Spleen (tissue), 11 donors: ENCODE results near the gene ZCCHC3. TPM values are rescaled to one million over a fixed set of nuclear protein-coding genes. Genes with fewer than 3 reads are reported as not detected.

ENCODE experiments used
- DNase-seq: peaks from one replicate; pipeline ENCODE4 v3.0.0-alpha.2; 2020
- H3K27ac ChIP-seq, 8 donors: fragments of 200-600 bp; sonication (generic) in 7 of 8; 1 replicate in 4 of 8; 2 replicates in 4 of 8; pipeline versions ENCODE4 v1.5.0 to v1.8.0; 2016 to 2021; ENCODE audit warnings: inconsistent platforms in 4 of 8, mild to moderate bottlenecking in 4 of 8, moderate library complexity in 1 of 8
- H3K27me3 ChIP-seq, 7 donors: fragments of 200-600 bp; sonication (generic) in 6 of 7; replicated peaks in 1 of 7; 1 replicate in 4 of 7; 2 replicates in 3 of 7; pipeline versions ENCODE4 v1.5.0 to v1.8.0; 2016 to 2021; ENCODE audit warnings: inconsistent platforms in 3 of 7, mild to moderate bottlenecking in 1 of 7
- H3K36me3 ChIP-seq, 6 donors: fragments of 200-600 bp; sonication (generic) in 5 of 6; 1 replicate in 4 of 6; 2 replicates in 2 of 6; pipeline versions ENCODE4 v1.5.0 to v1.8.0; 2016 to 2021; ENCODE audit warnings: inconsistent platforms in 2 of 6
- H3K4me1 ChIP-seq, 6 donors: fragments of 200-600 bp; sonication (generic) in 5 of 6; 1 replicate in 3 of 6; 2 replicates in 3 of 6; pipeline versions ENCODE4 v1.5.0 to v1.8.0; 2016 to 2021; ENCODE audit warnings: inconsistent platforms in 3 of 6
- H3K4me3 ChIP-seq, 8 donors: fragments of 200-600 bp; sonication (generic) in 7 of 8; 1 replicate in 4 of 8; 2 replicates in 4 of 8; pipeline versions ENCODE4 v1.5.0 to v1.8.0; 2016 to 2021; ENCODE audit warnings: inconsistent platforms in 4 of 8, mild to moderate bottlenecking in 4 of 8, moderate library complexity in 2 of 8
- H3K9me3 ChIP-seq, 8 donors: fragments of 200-600 bp; sonication (generic) in 7 of 8; 1 replicate in 4 of 8; 2 replicates in 4 of 8; pipeline versions ENCODE4 v1.5.0 to v1.8.0; 2016 to 2021; ENCODE audit warnings: inconsistent platforms in 4 of 8
- POLR2A ChIP-seq, 3 donors: fragments of 450-650 bp; IDR thresholded peaks; one replicate each; pipeline ENCODE4 v1.5.1; 2017; ENCODE audit warnings: antibody characterized with exemption in 3 of 3, mild to moderate bottlenecking in 1 of 3
- POLR2AphosphoS5 ChIP-seq, 3 donors: sonication (generic); formaldehyde crosslinking; IDR thresholded peaks; one replicate each; pipeline ENCODE4 v1.5.1; 2017; ENCODE audit warnings: antibody characterized with exemption in 3 of 3
- WGBS, 5 donors: extraction: QIAGEN DNeasy Blood & Tissue Kit in 3 of 5; methylation state at CpG; one replicate each; pipeline versions ENCODE4 v1.1.5 to v1.1.7; 2013 to 2018; 5-methylcytosine and 5-hydroxymethylcytosine counted together
- intact Hi-C: fragments of 100-400 bp; cut with DNase I; formaldehyde crosslinking; loops from one replicate; pipeline ENCODE4 v1.15.0; 2023; ENCODE audit warnings: low total_unique reads
- polyA plus RNA-seq, 3 donors: library from polyadenylated mRNA; stranded (reverse); fragments of 200-250 nt; gene quantifications; one replicate each; pipeline ENCODE4 v1.2.1, GENCODE V29; 2013
- total RNA-seq, 7 donors: library from RNA; depleted of rRNA in 3 of 7; stranded (reverse); fragments of >200 nt in 3 of 7; fragmentation: NEBNext Ultra II Directional in 4 of 7; extraction: Animal tissue kit (Norgen Biotek cat#: 25700) in 4 of 7; gene quantifications; one replicate each; pipeline versions ENCODE4 v1.1.0 to v1.2.1, GENCODE V29; 2016 to 2021
- TF ChIP-seq, protein P1 (sequence below), 11 experiments: fragments of 200-600 bp in 7 of 11; fragments of 450-650 bp in 4 of 11; sonication (generic) in 4 of 11; IDR thresholded peaks in 8 of 11; conservative IDR thresholded peaks in 3 of 11; 1 replicate in 7 of 11; 2 replicates in 4 of 11; pipeline versions ENCODE4 v1.4.0 to v1.8.0; 2016 to 2021; ENCODE audit warnings: antibody characterized with exemption in 11 of 11, inconsistent platforms in 4 of 11, mild to moderate bottlenecking in 1 of 11
- donor health status: healthy with polysubstance abuse.
- donor health status: DM: no; HTN: no; CAD: no; lungs with moderate emphysema.
- donor health status: DM: no; HTN: no; CAD: no.
- donor health status: Bipolar disorder and iron deficiency.
- donor health status: healthy.
- donor health status: DM: no; HTN: no; CAD: no.
- donor health status: DM: yes; HTN: yes; CAD: no.

The ZCCHC3 gene
- total and polyA plus RNA-seq, 10 donors: 17.4 to 26.6 (median 23.0) TPM

DNA sequence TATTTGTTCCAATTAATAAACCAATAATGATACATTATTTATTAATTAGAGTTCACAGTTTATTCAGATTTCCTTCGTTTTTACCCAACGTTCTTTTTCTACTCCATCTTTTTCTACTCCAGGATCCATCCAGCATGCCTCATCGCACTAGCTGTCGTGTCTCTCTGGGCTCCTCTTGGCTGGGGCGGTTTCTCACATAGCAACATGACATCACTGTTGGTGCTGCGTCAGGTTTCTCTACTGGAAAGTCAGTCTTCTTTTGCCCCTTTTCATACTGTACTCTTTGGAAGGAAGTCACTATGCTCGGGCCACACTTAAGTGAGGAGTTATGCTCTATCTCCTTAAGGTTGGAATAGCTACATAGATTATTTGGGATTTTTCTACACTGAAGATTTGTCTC lies 14.2 kb downstream of the ZCCHC3 start:
- no peaks in the 10 kb centered on the region for H3K9me3 ChIP-seq
- H3K27ac ChIP-seq: no peak overlapping the region
- no peak overlapping the region for H3K4me3 ChIP-seq
- 92 to 95% (median 92%) methylated on average over 7 of the region's 7 CpGs for WGBS, 5 donors
- no peak for DNase-seq
- H3K36me3 ChIP-seq: no peaks in the 10 kb centered on the region
- H3K27me3 ChIP-seq: no peaks in the 10 kb centered on the region
- H3K4me1 ChIP-seq: peaks cover 5 to 27% (median 18%) of the 10 kb centered on the region in 6 donors
- no peak for TF ChIP-seq POLR2AphosphoS5 (IDR thresholded peaks at IDR 0.05)
- no peak for TF ChIP-seq POLR2A (IDR thresholded peaks at IDR 0.05)
- TF ChIP-seq, protein P1, sequence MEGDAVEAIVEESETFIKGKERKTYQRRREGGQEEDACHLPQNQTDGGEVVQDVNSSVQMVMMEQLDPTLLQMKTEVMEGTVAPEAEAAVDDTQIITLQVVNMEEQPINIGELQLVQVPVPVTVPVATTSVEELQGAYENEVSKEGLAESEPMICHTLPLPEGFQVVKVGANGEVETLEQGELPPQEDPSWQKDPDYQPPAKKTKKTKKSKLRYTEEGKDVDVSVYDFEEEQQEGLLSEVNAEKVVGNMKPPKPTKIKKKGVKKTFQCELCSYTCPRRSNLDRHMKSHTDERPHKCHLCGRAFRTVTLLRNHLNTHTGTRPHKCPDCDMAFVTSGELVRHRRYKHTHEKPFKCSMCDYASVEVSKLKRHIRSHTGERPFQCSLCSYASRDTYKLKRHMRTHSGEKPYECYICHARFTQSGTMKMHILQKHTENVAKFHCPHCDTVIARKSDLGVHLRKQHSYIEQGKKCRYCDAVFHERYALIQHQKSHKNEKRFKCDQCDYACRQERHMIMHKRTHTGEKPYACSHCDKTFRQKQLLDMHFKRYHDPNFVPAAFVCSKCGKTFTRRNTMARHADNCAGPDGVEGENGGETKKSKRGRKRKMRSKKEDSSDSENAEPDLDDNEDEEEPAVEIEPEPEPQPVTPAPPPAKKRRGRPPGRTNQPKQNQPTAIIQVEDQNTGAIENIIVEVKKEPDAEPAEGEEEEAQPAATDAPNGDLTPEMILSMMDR (IDR thresholded peaks at IDR 0.05 in 8 of 11, conservative IDR thresholded peaks at IDR 0.05 in 3 of 11): no peak
- intact Hi-C loops: no loop called here

DNA sequence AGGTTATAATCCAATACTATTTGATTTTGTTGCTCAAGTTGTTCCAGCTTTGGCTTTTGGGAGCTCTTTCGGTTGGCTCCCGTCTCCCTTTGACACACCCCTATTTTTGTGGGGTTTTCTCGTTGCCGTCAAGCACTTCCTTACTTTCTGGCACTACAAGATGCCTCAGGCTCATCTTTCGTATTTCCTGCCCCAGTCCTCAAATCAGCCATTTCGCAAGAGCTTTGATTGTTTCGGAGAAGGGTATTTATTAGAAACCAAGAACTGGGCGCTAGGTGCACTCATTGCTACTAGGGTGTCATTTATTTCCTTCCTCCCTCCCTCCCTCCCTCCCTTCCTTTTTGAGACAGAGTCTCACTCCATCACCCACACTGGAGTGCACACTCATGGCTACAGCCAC lies 14.7 kb downstream of the ZCCHC3 start:
- H3K27ac ChIP-seq: no peak overlapping the region
- H3K27me3 ChIP-seq: no peaks in the 10 kb centered on the region
- H3K4me1 ChIP-seq: peaks cover 5 to 27% (median 18%) of the 10 kb centered on the region in 6 donors
- intact Hi-C loops: no loop called here
- WGBS, 5 donors: 61 to 88% (median 77%) methylated on average over 8 of the region's 8 CpGs
- DNase-seq: no peak
- no peaks in the 10 kb centered on the region for H3K36me3 ChIP-seq
- H3K9me3 ChIP-seq: no peaks in the 10 kb centered on the region
- TF ChIP-seq, protein P1 (IDR thresholded peaks at IDR 0.05 in 8 of 11, conservative IDR thresholded peaks at IDR 0.05 in 3 of 11): no peak
- TF ChIP-seq POLR2AphosphoS5 (IDR thresholded peaks at IDR 0.05): no peak
- TF ChIP-seq POLR2A (IDR thresholded peaks at IDR 0.05): no peak
- no peak overlapping the region for H3K4me3 ChIP-seq

DNA sequence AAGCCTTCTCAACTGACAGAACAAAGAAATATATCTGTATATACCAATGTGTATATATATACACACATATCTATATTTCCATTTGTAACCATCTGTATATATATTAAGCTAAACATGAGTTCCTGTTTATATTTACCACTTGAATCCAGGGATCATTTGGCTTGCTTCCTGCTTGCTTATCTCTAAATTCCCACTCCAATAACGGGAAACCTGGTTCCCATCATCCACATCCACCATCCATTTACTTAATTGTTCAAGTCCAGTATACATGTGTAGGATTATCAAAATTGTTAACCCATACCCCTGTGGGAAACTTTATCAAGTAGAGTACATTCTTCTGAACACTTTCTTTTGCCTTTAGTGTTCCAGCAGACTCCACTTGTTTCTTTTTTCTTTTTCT lies 15.5 kb downstream of the ZCCHC3 start:
- Histone ChIP-seq H3K27ac (no peak overlapping the region), H3K36me3 (no peaks in the 10 kb centered on the region), H3K9me3 (no peaks in the 10 kb centered on the region), H3K4me1 (peaks cover 5 to 27% (median 18%) of the 10 kb centered on the region in 6 donors), H3K4me3 (no peak overlapping the region), H3K27me3 (no peaks in the 10 kb centered on the region)
- no peak for DNase-seq
- intact Hi-C loops: no loop called here
- TF ChIP-seq POLR2A (IDR thresholded peaks at IDR 0.05) (no peak), POLR2AphosphoS5 (IDR thresholded peaks at IDR 0.05) (no peak)
- TF ChIP-seq, protein P1 (IDR thresholded peaks at IDR 0.05 in 8 of 11, conservative IDR thresholded peaks at IDR 0.05 in 3 of 11): no peak
- WGBS, 5 donors: 55 to 78% (median 65%) methylated on average over 1 of the region's 1 CpG

DNA sequence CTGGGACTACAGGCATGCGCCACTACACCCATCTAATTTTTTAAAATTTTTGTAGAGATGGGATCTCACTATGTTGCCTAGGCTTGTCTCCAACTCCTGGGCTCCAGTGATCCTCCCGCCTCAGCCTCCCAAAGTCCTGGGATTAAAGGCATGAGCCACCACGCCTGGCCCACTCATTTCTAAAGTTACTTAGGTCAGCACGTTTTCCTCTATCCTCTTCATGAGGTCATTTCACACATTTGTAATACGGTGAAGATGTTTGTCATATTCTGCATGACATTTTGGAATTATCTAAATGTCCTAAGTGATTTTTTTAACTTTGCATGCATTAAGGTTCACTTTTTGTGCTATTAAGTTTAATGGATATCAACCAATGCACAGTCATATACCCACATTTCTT lies 16.0 kb downstream of the ZCCHC3 start:
- Histone ChIP-seq H3K4me3 (no peak overlapping the region), H3K27me3 (no peaks in the 10 kb centered on the region), H3K4me1 (peaks cover 5 to 27% (median 18%) of the 10 kb centered on the region in 6 donors), H3K9me3 (no peaks in the 10 kb centered on the region), H3K36me3 (no peaks in the 10 kb centered on the region), H3K27ac (no peak overlapping the region)
- DNase-seq: no peak
- TF ChIP-seq POLR2A (IDR thresholded peaks at IDR 0.05) (no peak), POLR2AphosphoS5 (IDR thresholded peaks at IDR 0.05) (no peak)
- TF ChIP-seq, protein P1 (IDR thresholded peaks at IDR 0.05 in 8 of 11, conservative IDR thresholded peaks at IDR 0.05 in 3 of 11): no peak
- 72 to 89% (median 84%) methylated on average over 5 of the region's 5 CpGs for WGBS, 5 donors
- intact Hi-C loops: no loop called here
